ENCODE results near the gene ARSB.
"Not testable (repeated sequence)": the region's sequence is repeated elsewhere in the genome, so short reads cannot be mapped to it uniquely, and the experiment has no call there.

The ARSB gene

DNA sequence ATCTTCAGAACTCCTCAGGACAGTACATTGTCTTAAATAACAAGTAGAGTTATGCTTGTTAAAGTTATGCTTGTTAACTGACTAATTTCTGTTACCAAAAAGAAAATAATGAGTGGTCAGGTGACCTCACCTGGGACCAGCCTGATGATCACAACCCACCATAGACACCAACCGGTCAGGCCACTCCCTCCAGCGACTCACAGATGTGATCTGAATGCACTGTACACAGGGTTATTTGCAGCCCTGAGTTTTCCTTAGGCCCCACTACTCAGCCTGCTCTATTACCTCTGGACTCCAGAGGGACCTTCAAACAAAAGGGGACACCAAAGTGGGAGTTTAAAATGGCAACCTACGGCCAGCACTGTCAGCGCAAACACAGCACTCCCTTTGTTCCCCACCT lies 55.3 kb downstream of the ARSB start:
- DNase-seq: no peak

DNA sequence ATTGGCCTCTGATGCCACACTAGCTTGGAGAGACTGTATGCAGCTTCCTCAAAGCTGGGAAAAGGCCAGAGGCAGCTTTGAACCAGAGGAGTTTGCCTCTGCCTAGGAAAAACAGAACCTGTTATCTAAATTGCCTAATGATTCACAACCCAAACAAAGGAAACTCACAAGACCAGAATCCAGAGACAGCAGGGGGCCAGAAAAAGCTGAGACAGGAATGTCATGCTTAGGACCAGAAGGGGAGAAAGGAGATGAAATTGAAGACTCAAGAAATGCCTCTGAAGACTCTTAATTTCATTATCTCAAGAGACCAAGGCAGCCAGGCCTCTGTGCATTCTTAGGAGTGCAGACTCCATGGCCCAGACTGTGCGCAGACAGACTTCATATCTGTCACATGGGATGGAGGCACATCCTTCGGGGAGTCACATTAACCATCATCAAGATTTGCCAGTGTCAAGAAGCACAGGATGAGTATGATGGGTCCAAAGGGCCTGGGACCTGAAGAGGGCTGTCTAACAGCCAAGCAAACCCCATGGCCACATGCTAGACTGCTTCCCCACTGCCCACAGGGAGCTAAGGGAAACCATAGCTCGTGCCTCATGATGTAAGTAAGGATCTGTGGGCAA lies 57.3 kb downstream of the ARSB start:
- DNase-seq: peak; percentile 38

DNA sequence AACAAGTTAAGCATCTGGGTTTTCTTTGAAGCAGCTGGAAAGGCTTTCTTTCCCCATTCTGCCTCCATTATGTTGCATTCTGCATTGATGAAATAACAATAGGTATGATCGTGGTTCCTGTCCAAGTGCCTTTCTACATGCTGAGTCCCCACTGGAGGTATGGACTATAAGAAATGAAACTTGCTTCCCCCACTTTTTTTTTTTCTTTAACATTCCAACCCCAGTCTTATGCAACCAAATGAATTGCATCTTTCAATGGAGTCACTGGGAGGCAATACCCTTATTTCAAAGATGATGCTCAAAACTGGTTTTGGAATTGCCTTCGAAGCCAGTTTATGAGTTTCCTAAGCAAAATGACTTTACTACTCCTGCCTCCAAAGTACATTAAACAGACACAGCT lies 58.9 kb downstream of the ARSB start:
- no peak for DNase-seq

DNA sequence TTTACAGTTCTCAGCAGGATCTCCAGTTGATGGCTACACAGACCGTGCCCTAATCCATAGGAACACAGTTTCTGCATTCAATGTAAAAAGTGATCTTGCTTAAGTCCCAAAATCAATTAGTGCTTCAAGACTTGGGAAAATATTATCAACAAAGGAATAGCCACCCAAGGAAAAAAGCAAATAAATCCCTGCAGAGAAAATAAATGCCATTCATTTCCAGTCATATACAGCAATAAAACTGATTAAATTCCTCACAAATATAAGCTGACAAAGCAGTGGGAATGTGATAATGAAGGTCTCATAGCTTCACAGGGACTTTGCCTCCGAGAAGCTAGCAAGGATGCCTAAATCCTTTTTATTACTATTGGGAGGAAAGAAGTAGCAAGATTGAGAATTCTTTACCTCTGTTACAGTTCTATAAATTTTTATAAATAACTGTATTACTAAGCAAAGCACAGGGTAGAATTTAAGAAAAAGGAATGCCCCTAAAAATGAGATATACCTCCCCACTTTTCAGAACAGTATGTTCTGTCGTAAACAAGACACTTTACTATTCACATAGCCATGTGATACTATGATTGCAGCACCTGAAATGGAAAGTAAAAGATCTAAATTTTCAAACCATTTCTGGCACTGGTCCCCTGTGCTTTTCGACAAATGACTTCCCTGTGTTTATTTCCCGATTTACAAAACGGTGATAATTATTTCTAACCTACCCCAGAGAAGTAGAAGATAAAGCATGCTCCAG lies 59.8 kb downstream of the ARSB start:
- no peak for DNase-seq

DNA sequence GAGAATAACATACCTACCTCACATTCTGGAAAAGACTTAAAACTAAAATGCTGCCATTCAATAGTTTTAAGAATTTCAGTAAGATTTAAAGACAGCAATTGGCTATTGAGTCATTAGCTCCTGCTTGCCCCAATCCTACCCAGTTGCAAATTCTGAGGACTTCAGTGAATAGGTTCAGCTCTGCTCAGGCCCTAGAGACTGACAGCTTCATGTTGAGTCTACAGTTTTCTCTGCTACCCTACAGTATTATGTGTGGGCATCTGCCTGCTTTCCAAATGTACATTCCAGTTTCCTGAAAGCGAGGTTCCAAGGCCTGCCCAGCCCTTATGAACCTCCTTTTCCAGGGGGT lies 61.5 kb downstream of the ARSB start:
- no peak for DNase-seq

DNA sequence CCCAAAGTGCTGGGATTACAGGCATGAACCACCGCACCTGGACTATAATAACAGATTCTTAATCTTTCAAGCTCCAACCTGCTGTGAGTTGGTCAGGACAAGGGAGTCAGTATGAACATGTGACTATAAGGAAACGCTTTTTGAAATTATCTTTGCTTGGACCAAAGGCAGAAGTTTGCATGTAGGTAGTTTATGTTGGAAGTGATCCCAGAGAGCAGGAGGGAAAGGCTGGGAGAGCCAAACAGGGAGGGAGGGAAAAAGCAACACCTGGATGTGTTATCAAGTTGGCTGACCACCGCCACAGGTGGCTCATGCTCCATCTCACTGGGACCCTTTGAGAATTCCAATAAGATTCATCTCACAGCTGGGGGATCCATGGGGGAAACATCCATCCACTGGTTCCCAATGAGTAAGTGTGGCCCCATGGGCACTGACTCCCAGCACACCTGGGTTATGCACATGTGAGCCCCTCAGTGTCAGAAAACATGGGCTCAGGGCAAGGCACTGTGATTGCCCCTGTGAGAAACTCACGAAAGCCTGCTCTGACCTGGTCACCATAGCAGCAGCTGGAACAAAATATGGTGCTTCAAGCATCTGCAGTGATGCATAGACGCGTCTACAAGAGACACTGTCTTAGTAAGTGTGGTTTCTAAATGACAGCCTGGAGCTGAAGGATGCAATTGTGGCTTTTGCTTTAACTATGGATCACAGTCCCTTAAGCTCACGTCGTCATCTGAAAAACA lies 62.1 kb downstream of the ARSB start:
- DNase-seq: no peak

DNA sequence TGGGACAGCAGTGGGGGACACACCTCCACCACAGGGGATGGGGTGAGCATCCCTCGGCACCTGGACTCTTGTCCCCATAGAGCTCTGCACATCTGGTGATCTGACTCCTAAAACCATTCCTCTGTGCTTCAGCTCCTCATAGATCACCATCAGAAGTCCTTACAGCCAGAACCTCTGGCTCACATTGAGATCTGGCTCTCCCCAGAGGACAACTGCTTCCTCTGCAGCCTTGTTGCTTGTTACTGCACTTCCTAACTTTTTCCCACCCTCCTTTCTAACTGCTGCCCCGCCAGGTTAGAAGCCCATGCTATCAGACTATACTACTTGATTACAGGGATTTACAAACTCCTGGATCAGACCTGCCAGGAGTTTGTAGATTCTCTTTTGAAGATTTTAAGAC lies 64.5 kb downstream of the ARSB start:
- no peak for DNase-seq

DNA sequence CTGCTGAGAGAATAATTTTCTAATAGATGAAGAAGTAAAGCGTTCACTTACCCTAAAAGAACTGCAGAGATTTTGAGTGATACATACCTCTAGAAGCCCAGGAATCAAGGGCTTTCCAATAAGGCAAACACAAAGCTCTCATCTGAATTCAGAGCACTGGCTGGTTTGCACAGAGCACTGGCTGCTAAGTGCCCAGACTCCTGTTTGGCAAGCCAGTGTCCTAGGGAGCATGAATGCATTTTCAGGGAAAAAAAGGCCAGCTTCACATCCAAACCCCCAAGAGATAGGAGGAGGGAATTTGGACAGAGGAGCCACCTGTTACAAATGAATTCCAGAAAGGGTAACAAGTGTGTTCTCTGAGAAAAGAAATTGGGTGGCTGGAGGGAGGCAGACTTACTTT lies 65.3 kb downstream of the ARSB start:
- DNase-seq: no peak

DNA sequence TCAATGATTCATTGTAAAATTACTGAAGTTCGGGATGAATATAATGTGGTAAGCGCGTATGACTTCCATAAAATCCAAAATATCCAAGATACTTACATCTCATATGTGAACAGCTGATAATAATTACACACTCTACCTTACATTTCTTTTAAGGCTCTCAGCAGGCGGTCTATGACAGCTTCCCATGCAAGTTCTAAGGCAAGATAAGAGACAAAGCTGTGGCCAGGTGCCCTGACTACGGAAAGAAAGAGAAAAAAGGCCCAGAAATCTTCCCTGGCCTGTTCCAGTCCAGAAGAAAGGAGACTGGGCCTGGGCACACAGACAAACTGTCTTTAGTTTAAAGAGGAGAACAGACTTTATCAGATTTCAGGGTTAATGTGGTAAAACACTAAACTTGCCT lies 69.1 kb downstream of the ARSB start:
- no peak for DNase-seq

DNA sequence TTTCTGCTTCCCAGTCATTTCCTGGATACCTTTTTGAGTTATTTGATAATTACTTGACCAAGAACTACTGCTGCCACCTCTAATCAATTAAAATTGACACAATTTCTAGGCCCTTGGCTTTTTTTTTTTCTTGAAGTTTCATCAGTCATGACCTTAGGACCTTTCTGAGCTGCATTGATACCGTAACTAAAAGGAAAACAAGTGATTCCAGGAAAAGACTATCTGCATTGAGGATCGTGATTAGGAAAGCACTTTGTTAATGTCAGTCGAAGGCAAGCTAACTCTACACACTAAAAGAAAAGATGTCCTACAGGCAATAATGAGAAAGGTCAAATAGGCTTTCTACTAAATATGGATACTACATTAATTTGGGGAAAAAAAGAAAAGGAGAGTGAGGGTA lies 69.9 kb downstream of the ARSB start:
- no peak for DNase-seq

DNA sequence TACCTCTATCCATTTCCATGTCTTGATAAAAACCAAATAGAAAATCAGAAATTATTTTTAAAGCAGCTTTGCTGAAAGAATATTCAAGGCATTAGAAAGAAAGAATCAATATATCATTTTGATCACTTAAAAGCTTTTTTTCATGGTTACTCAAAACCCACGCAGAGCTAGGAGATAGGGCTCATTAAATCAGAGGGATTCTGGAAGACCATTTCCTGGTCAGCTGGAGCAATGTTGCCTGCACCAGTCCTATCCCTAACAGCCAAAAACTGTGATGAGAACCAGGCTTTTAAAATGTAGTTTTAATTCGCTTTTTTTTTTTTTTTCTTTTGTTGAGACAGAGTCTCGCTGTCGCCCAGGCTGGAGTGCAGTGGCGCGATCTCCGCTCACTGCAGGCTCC lies 72.3 kb downstream of the ARSB start:
- no peak for DNase-seq

DNA sequence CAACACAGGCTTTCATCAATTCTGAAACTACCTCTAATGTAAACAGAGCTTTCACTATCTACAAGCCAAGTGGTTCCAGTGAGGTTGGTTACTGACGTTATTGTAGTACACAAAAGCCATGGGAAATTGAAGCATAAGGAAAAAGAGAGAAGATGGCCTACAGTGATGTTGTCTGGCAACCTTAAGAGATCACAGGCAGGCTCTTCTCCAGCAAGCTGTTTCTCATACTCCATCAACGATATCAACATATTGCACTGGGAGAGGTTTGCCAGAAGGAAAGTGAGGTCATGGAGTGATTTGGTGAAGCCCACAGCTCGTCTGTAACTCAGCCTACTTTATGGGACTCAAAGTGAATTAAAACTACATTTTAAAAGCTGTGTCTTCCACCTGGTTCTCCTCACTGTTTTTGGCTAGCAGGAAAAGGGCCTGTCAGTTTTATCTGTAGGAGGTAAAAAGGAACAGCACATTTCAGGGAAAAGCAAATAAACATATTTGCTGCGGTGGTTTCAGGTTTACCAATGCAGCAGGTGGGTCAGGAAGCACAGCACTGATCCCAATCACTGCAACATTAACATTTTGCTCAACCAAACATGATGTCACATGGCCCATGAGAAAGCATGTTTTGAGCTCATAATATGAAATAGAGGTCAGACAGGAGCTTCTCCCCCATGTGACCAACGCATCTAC lies 72.9 kb downstream of the ARSB start:
- no peak for DNase-seq

DNA sequence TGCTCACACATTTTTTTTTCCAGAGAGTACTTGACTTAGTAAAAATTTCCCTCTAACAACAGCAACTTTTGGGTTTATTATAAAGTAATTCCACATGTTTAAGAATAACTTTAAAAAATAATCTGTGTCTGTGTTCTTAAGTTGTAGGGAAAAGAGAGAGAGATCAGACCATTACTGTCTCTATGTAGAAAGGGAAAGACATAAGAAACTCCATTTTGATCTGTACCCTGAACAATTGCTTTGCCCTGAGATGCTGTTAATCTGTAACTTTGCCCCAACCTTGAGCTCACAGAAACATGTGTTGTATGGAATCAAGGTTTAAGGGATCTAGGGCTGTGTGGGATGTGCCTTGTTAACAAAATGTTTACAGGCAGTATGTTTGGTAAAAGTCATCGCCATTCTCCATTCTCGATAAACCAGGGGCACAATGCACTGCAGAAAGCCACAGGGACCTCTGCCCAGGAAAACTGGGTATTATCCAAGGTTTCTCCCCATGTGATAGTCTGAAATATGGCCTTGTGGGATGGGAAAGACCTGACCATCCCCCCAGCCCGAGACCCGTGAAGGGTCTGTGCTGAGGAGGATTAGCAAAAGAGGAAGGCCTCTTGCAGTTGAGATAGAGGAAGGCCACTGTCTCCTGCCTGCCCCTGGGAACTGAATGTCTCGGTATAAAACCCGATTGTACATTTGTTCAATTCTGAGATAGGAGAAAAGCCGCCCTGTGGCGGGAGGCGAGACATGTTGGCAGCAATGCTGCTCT lies 75.7 kb downstream of the ARSB start:
- DNase-seq: not testable (repeated sequence)

DNA sequence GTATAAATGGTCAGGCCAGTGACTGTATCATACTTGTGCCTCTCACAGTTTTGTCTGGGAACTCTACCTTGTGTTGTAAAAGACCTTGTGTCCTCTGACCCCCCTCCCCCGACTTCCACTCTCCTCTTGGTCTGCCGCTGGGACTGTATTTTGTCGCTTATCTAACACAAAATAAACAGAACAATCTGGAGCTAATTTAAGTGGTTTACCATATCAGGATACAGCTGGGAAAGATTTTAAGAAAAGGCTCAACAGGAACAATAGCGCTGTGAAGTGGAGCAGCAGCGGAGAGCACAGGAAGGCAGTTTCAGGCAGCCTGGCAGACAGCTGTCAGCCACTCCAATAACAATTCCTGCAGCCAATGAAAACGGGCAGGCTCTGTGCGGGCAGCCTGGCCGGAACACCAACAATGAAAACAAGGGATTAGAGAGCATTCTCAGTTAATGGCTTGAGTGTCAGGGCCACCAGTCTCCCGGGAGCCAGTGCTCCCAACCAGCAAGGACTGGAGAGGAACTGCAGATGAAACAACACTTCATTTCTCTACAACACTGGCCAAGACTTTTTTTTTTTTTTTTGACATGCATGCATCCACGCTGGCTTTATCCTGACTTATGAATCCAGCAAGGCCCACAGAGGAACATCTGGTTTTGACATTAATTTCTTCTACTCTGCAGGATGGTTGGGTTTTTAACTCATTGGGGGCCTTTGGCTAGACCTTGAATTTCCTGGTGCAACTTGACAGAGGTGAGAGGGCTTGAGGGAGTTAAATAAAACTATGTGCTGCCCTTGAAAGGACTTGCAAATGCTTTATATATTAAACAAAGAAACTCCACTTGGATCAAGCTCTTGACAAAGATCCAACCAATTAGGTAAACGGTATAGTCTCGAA lies 76.7 kb downstream of the ARSB start:
- DNase-seq: peak; percentile 86

DNA sequence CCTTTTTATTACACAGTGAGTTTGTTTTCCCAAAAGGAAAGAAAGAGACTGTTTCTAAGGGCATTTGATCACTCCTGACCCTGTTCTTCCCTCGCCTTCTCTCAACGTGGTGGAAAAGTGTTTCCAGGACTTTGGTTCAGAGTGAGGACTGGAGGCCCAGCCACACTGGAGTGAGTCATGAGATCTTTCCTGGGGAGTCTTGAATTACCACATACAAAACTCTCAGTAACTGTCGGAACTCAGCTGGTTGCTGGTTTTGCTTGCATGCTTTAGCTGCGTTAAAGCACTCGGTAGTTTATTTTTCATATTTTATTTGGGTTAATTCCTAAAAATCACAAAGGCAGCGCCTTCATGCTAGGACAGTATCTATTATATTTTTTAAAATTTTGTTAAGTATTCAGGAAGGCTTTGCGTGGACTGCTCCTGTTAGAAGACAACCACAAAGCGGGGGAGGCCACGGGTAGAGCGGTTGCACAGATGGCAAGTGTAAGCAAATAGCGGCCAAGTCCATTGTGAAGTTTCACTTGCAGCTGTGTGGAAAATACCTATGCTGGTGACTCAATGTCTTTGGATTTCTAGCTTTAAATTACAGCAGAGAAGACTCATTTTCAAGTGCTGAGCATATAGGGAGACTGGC lies 77.7 kb downstream of the ARSB start:
- no peak for DNase-seq

DNA sequence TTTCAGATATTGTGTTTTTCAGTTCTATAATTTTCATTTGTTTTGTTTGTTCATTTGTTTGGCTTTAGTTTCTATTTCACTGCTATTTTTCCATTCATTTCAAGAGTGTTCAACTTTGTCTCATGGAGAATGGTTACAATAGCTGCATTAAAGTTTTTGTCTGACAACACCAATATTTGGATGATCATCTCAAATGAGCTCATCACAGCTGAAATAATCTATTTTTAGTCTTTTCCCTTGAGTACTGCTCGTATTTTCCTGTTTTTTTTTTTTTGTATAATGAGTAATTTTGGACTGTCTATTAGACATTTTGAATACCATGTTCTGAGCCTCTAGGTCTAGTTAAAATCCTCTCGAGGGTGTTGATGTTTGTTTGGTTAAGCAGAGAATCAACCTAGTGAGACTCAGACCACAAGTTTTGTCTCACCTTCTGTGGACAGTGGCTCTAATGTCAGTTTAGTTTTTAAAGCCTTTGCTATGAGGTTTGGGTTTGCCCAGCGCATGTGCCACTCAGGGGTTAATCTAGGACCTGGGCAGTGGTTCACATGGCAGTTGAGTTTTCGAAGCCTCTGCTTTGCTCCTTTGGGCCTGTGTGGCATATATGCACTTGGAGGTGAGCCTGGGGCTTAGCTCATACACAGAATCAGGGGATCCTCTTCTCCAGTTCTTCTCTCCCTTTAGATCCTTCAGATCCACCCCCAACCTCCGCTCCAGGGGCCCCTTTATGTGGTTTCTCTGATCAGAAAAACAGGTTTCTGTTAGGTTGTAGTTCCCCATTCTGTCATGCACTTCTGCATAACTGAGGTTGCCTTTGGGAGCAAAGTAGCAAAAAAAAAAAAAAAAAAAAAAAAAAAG lies 79.8 kb downstream of the ARSB start:
- DNase-seq: no peak

DNA sequence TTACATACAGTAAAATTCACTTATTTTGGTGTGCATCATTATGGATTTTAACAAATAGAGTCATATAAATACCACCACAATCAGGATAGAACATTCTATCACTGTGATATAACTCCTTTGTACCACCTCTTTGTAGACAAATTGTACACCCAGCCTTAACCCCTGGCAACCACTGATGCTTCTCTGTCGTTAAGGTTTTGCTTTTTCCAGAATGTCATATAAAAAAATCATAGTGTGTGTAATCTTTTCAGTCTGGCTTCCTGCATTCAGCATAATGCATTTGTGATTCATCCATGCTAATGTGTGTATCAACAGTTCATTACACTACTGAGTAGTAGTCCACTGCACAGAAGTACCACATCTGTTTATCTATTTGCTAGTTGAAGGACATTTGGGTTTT lies 81.2 kb downstream of the ARSB start:
- no peak for DNase-seq

DNA sequence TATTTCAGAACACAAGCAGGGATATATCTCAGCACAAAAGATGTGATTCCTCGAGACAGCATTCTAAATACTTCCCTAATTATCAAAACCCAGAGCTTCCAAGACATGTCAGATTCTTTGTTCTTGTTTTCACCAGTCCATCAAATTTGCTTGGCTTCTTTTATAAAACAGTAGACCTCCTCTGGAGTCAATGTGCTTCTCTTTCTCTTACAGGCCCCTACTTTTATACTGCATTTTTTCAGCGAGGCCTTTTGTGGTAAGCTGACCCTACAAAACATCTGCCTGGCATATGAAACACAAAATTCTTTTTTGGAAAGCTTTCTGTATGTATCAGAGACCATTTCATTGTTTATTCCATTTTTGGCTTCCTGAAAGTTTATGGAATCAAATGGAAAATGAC lies 81.8 kb downstream of the ARSB start:
- peak; percentile 30 for DNase-seq

DNA sequence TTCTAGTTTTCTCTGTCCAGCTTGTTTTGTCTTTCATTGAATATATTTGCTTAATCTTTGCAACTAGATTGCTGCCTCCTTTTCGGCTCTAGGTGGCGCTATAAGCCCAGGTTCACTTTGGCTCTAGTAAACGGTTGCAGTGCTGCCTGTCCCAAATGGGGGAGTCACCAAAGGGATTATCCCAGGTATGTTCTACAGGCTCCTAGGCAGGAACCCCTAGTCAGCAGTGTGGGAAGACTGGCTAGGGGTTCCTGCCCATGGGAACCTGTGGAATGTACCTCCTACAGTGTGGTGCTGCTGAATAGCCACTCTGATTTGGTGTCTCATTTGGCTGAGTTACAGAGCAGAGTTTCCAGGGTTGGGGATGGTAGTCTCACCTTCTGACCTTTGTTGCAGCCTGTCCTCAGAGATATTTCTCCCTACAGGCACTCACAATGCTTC lies 85.2 kb downstream of the ARSB start:
- DNase-seq: no peak

DNA sequence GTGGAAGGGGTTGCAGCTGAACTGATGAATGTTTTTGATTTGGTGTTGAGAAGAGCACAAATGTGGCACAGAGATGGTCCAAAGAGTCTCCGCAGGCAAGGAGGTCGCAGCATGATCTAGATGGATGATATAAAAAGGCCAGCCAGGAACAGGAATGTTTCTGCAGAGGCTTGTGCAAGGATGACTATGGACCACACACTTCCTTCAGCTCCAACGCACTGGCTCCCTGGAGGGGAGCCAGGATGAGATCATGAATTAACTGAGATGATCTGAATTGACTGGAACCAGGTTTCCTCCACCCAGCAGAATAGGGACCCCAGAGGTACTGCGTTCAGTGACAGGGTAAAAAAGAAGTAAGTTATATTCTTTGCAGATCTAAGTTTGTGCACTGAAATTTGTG lies 89.0 kb downstream of the ARSB start:
- no peak for DNase-seq

Data from retina (tissue), 1 donor.